Measurements from ENCODE around the gene SHC2. TPM values are rescaled to one million over a fixed set of nuclear protein-coding genes. Genes with fewer than 3 reads are reported as not detected.

Gene SHC2
- total and polyA plus RNA-seq, 2 of the 13 experiments (the other 11 are each of a cell fraction or from before 2014, with no cell fraction given): 9.0 to 18.3 TPM

GRCh38 chr19:506404-507285 lies 45.8 kb upstream of the SHC2 start (continued):
- TF ChIP-seq ZBTB4 (CRISPR knock-in tag; IDR thresholded peaks at IDR 0.05; ENCODE audit: borderline replicate concordance) (no peak), ZMAT5 (CRISPR knock-in tag; IDR thresholded peaks at IDR 0.05; ENCODE audit: borderline replicate concordance, low read depth) (no peak), THAP11 (CRISPR knock-in tag; IDR thresholded peaks at IDR 0.05) (no peak), ZNF460 (CRISPR knock-in tag; IDR thresholded peaks at IDR 0.05; ENCODE audit: borderline replicate concordance) (peak; percentile 66; the same call in 1 of the 2 replicates), ZNF260 (CRISPR knock-in tag; IDR thresholded peaks at IDR 0.05; ENCODE audit: borderline replicate concordance, low read depth) (no peak), MAX (IDR thresholded peaks at IDR 0.05) (peak; percentile 71), ZNF274 (CRISPR knock-in tag; IDR thresholded peaks at IDR 0.05) (no peak), HNRNPL (IDR thresholded peaks at IDR 0.05; ENCODE audit: low read depth, low read length) (peak; percentile 95), TEAD3 (CRISPR knock-in tag; optimal IDR thresholded peaks at IDR 0.05; ENCODE audit: borderline replicate concordance) (peak; percentile 60), ZBTB2 (CRISPR knock-in tag; IDR thresholded peaks at IDR 0.05; ENCODE audit: low read depth) (no peak), ZBTB39 (CRISPR knock-in tag; IDR thresholded peaks at IDR 0.05) (no peak), IKZF4 (CRISPR knock-in tag; IDR thresholded peaks at IDR 0.05; ENCODE audit: borderline replicate concordance, low read depth, not compliant biosample characterization) (no peak), ATF3 (CRISPR knock-in tag; IDR thresholded peaks at IDR 0.05) (no peak), AFF4 (CRISPR knock-in tag; IDR thresholded peaks at IDR 0.05) (no peak)
